Bone marrow (tissue), 2 donors: ENCODE results near the gene SPATA9.

Source experiments
- DNase-seq, 2 donors: peaks; one replicate each; lab custom pipeline; 2025; lab: John Stamatoyannopoulos, UW

Gene SPATA9

GRCh38 chr5:95684361-95684760, 1.6 kb upstream of the SPATA9 start:
- DNase-seq: no peak

- no peak for DNase-seq
Measured at GRCh38 chr5:95673081-95673480, 9.7 kb downstream of the SPATA9 start.

GRCh38 chr5:95672641-95673040, 10.2 kb downstream of the SPATA9 start:
- DNase-seq: no peak

GRCh38 chr5:95671826-95672225, 11.0 kb downstream of the SPATA9 start:
- DNase-seq: no peak

- DNase-seq: no peak
Measured at GRCh38 chr5:95670568-95670967, 12.2 kb downstream of the SPATA9 start.

- DNase-seq: no peak
Measured at GRCh38 chr5:95669985-95670384, 12.8 kb downstream of the SPATA9 start.

- DNase-seq: no peak
Measured at GRCh38 chr5:95669540-95669939, 13.3 kb downstream of the SPATA9 start.

- DNase-seq: no peak
Measured at GRCh38 chr5:95668728-95669127, 14.1 kb downstream of the SPATA9 start.

GRCh38 chr5:95668216-95668615, 14.6 kb downstream of the SPATA9 start:
- no peak for DNase-seq

- no peak for DNase-seq
Measured at GRCh38 chr5:95667678-95668077, 15.1 kb downstream of the SPATA9 start.

GRCh38 chr5:95667061-95667618, 15.7 kb downstream of the SPATA9 start:
- DNase-seq: no peak

GRCh38 chr5:95664204-95664786, 18.5 kb downstream of the SPATA9 start:
- peak in 1 of 2 donors; percentile 16 for DNase-seq

GRCh38 chr5:95662946-95663345, 19.8 kb downstream of the SPATA9 start:
- DNase-seq: no peak

- DNase-seq: no peak
Measured at GRCh38 chr5:95660060-95660459, 22.7 kb downstream of the SPATA9 start.

- no peak for DNase-seq
Measured at GRCh38 chr5:95655575-95655974, 27.2 kb downstream of the SPATA9 start.

- DNase-seq: no peak
Measured at GRCh38 chr5:95654196-95654595, 28.6 kb downstream of the SPATA9 start.

GRCh38 chr5:95652849-95653248, 29.9 kb downstream of the SPATA9 start:
- no peak for DNase-seq

- no peak for DNase-seq
Measured at GRCh38 chr5:95649842-95650620, 32.8 kb downstream of the SPATA9 start.

GRCh38 chr5:95649274-95649673, 33.5 kb downstream of the SPATA9 start:
- DNase-seq: no peak

- DNase-seq: no peak
Measured at GRCh38 chr5:95647886-95648860, 34.6 kb downstream of the SPATA9 start.

- peak; percentile 74 to 86 for DNase-seq
Measured at GRCh38 chr5:95646569-95647431, 36.0 kb downstream of the SPATA9 start, which contains the start of gene RFESD. Gene RFESD (plus strand): TSS chr5:95646777. CDS start chr5:95652272, 5,495 bp downstream.
